ENCODE results near the gene PDSS2. TPM values are rescaled to one million over a fixed set of nuclear protein-coding genes. Genes with fewer than 3 reads are reported as not detected.

Gene PDSS2
- total and polyA plus RNA-seq, 2 of the 8 experiments (the other 6 are each of a cell fraction or from before 2014, with no cell fraction given) = 10.7 to 16.1 TPM

GRCh38 chr6:107192830-107193229 lies 266.5 kb downstream of the PDSS2 start (continued):
- TF ChIP-seq CHD7 (IDR thresholded peaks at IDR 0.05; ENCODE audit: insufficient replicate concordance, low read length) (no peak), SIN3A (conservative IDR thresholded peaks at IDR 0.05 in 1 of 2, IDR thresholded peaks at IDR 0.05 in 1 of 2; ENCODE audit: low read depth in 1 of 2, low read length in 2 of 2) (no peak), RXRA (IDR thresholded peaks at IDR 0.05; ENCODE audit: insufficient read depth, low read depth, low read length) (no peak)
